Measurements from ENCODE around the gene PPP1R13B.

The PPP1R13B gene

DNA sequence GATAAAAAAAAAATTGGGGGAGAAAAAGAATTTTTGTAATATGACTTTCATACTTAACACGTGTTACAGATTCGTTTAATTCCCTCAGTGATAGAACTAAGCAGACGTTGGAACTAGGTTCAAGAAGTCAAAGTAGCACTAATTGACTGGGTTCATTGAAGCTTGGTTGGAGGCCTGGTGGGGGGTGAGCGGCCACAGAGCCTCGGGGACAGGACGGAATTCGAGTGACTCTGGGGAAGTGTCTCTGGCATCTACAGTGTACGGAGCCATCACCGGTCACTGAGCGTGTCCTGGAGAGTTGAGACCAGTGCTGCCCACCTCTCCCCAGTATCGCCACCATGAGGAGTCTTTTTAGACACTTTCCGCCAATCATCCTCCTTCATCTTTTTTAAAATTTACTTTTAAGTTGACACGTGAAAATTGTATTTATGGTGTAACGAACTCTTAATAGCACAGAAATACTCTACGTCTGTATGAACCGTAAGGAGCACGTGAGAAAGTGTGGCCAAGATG lies 130.4 kb downstream of the PPP1R13B start:
- no peak for DNase-seq (ENCODE audit: low read depth)
- peak overlapping the region; percentile 63 for H3K4me3 ChIP-seq (ENCODE audit: low read length)
- TF ChIP-seq, protein P1, sequence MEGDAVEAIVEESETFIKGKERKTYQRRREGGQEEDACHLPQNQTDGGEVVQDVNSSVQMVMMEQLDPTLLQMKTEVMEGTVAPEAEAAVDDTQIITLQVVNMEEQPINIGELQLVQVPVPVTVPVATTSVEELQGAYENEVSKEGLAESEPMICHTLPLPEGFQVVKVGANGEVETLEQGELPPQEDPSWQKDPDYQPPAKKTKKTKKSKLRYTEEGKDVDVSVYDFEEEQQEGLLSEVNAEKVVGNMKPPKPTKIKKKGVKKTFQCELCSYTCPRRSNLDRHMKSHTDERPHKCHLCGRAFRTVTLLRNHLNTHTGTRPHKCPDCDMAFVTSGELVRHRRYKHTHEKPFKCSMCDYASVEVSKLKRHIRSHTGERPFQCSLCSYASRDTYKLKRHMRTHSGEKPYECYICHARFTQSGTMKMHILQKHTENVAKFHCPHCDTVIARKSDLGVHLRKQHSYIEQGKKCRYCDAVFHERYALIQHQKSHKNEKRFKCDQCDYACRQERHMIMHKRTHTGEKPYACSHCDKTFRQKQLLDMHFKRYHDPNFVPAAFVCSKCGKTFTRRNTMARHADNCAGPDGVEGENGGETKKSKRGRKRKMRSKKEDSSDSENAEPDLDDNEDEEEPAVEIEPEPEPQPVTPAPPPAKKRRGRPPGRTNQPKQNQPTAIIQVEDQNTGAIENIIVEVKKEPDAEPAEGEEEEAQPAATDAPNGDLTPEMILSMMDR (IDR thresholded peaks at IDR 0.05; ENCODE audit: insufficient read depth, low read depth, low read length, missing control alignments): no peak

DNA sequence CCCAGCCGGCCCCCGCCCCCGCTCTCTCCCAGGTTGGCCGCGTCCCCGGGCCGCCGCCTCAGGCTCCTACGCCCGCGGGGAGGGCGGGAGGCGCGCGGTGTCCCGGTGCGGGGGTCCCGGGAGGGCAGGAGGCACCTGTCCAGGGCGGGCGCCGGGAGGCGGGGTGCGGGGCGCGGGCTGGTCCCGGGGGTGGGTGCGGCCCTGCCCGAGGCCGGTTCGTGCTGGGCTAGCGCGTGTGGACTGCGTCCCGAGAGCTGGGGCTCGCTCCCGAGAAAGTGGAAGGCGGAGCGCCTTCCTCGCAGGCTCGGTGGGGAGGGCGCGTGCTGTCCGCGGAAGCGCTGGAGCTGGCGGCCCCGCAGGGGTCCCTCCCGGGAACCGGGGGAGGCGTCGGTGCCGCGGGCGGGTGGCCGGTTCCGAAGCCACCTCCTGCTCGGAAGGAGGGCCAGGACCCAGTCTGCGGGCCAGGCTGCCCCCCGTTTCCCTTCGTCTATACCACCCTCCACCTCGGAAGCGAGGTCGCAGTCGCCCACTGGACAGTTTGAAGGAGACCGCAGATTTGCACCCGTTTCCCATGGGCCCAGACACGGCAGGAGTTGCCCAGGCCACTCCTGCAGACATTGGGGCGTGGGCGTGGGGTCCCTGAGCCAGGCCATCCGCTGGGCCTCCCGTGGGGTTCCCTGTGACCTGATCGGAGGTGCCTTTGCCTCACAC lies 131.1 kb downstream of the PPP1R13B start:
- TF ChIP-seq, protein P1 (IDR thresholded peaks at IDR 0.05; ENCODE audit: insufficient read depth, low read depth, low read length, missing control alignments): no peak
- H3K4me3 ChIP-seq (ENCODE audit: low read length): peak overlapping the region; percentile 63
- DNase-seq (ENCODE audit: low read depth): peak; percentile 19

DNA sequence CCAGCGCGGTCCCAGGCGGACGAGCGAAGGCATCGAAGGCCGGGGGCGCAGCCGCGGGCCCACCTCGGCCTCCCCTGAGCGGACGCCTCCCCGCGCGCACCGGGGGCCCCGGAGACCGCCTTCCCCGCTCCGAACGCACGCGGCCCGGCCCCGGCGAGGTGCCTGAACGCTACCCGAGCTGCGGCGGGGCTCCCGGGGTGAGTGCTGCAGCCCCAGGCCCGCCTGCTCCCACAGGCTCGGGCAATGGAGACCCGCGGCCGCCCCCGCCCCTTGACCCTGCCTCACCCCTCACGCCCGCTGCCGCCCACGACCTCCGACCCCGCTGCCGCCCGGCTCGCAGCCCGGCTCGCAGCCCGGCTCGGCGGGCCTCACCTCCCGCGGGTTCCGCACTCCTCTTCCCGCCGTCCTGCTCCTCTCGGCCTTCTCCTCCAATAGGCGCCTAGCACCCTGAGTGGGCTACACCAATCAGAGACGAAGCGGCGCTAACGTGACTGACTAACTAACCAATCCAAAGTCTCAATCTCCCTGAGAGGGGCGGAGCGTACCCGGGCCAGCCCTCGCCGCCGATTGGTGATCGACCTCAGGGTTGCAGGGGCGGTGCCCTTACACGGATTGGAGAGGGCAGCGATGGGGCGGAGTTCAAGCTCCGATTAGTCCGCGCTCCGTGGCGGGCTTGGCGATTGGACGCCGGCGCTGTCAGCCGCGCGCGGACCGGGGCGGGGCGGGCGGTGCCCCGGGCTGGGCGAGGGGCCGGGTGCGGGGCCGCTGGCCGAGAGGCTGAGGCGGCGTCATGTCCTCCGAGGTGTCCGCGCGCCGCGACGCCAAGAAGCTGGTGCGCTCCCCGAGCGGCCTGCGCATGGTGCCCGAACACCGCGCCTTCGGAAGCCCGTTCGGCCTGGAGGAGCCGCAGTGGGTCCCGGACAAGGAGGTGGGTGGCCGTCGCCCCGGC lies 132.0 kb downstream of the PPP1R13B start, which contains the start of the genes XRCC3 and ZFYVE21:
XRCC3 (minus strand) TSS at position 400 of the 949 bp plus-strand sequence. CDS start 4,364 bp downstream, outside the sequence.
ZFYVE21 (plus strand) TSS at position 759 of the 949 bp plus-strand sequence; CDS start at position 791, 32 bp downstream.
- TF ChIP-seq, protein P1 (IDR thresholded peaks at IDR 0.05; ENCODE audit: insufficient read depth, low read depth, low read length, missing control alignments): no peak
- peak within 1 kb of the TSS; percentile 63 for H3K4me3 ChIP-seq (ENCODE audit: low read length)
- peak; percentile 100 for DNase-seq (ENCODE audit: low read depth)

DNA sequence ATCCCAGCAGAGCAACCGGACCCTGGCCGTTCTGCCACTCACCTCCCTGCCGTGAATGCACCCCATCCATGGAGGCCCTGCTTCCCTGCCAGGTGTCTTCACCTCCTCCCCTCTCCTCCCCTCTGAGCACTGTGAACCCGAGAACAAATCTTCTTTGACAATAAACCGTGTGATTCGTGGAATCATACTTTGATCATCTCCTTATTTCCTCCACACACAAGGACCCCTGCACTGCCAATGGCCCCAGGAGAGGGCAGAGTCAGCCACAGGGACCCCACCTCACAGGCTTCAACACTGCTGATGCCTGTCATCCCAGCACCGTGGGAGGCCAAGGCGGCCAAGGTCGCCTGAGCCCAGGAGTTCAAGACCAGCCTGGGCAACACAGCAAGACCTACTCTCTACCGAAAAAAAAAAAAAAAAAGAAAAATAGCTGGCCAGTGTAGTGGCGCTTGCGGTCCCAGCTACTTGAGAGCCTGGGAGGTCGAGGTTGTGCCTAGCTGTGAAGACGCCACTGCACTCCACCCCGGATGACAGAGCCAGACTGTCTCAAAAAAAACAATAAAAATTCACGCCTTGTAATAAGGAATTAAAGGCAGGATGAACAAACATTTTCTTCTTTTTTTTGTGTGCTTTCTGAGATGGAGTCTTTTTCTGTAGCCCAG lies 133.2 kb downstream of the PPP1R13B start:
- TF ChIP-seq, protein P1 (IDR thresholded peaks at IDR 0.05; ENCODE audit: insufficient read depth, low read depth, low read length, missing control alignments): no peak
- no peak for DNase-seq (ENCODE audit: low read depth)
- H3K4me3 ChIP-seq (ENCODE audit: low read length): peak overlapping the region; percentile 43

DNA sequence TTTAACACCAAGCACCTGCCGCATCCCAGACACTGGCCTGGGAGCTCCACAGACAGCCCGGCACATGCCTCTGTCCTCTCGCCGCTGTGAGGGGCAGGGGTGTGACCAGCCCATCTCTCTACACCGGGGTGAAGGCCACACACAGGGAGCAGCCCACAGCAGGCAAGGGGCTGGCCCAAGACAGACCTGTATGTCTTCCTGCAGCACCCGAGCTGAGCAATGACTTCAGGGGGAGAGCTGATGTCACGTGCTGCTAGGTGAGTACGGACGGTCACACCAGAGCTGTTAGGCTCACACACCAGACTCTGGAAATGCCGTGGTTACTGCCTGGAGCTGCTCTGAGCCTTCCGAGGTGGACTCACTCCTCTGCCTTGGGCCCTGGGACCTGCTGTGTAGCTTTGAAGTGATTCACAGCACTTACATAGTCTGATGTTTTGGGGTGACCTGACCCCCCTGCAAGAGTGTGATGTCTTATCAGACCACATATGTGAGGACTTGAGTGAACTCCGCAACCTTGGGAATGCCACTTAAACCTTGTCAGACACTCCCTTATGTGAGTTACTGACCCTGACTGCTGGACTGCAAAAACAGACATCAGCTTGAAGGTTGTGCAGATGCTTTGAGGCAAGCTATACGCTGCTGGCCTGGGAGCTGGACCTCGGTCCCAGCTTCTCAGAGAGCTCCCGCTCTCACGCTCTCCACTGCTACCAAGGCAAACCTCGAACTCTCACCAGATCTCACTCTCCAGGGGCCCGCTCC lies 133.9 kb downstream of the PPP1R13B start:
- TF ChIP-seq, protein P1 (IDR thresholded peaks at IDR 0.05; ENCODE audit: insufficient read depth, low read depth, low read length, missing control alignments): no peak
- no peak overlapping the region for H3K4me3 ChIP-seq (ENCODE audit: low read length)
- DNase-seq (ENCODE audit: low read depth): peak; percentile 28

Data from epithelial cell of esophagus (primary cell).